IPS DF 6.9 (cell line): ENCODE data around the gene LRRFIP1.
"Not testable (repeated sequence)": the region's sequence is repeated elsewhere in the genome, so short reads cannot be mapped to it uniquely, and the experiment has no call there.

Experiments
- DNase-seq: peaks from one replicate; pipeline ENCODE4 v3.0.0-alpha.2; 2013; ENCODE audit warnings: low read depth, low spot score
- H3K27ac ChIP-seq: one replicate; pipeline ENCODE4 v1.5.1; 2013; ENCODE audit warnings: low read length, control low read depth
- H3K27me3 ChIP-seq: 2 replicates; pipeline ENCODE4 v1.6.1; 2013; ENCODE audit warnings: mild to moderate bottlenecking, low read length; ENCODE audit not compliant: control insufficient read depth, insufficient read depth
- H3K36me3 ChIP-seq: 2 replicates; pipeline ENCODE4 v1.6.1; 2013; ENCODE audit warnings: low read length; ENCODE audit not compliant: control insufficient read depth, insufficient read depth
- H3K4me1 ChIP-seq: 2 replicates; pipeline ENCODE4 v1.6.1; 2013; ENCODE audit warnings: low read length; ENCODE audit not compliant: control insufficient read depth, insufficient read depth
- H3K4me3 ChIP-seq: 2 replicates; pipeline ENCODE4 v1.5.1; 2013; ENCODE audit warnings: mild to moderate bottlenecking, low read length
- H3K9me3 ChIP-seq: 2 replicates; pipeline ENCODE4 v1.6.1; 2013; ENCODE audit warnings: low read length, inconsistent platforms; ENCODE audit not compliant: control insufficient read depth, insufficient read depth
- WGBS: extraction: QIAGEN DNeasy Blood & Tissue Kit; methylation state at CpG from one replicate; pipeline ENCODE4 v1.1.7; 2013; ENCODE audit warnings: mixed read lengths, missing lambda C conversion rate; ENCODE audit not compliant: insufficient read length, insufficient coverage; 5-methylcytosine and 5-hydroxymethylcytosine counted together

Gene LRRFIP1

GRCh38 chr2:237666606-237667005, 39.2 kb downstream of the LRRFIP1 start:
- peaks cover 8% of the 10 kb centered on the region for H3K4me1 ChIP-seq
- H3K4me3 ChIP-seq = no peak overlapping the region
- DNase-seq = no peak
- WGBS = no CpG with 5 or more reads among the region's 7 CpGs
- no peak overlapping the region for H3K27ac ChIP-seq
- H3K36me3 ChIP-seq = no peaks in the 10 kb centered on the region
- H3K27me3 ChIP-seq = no peaks in the 10 kb centered on the region
- H3K9me3 ChIP-seq = no peaks in the 10 kb centered on the region

GRCh38 chr2:237667050-237667576, 39.7 kb downstream of the LRRFIP1 start:
- H3K4me1 ChIP-seq, H3K4me3 ChIP-seq, H3K27me3 ChIP-seq, H3K36me3 ChIP-seq, DNase-seq, H3K27ac ChIP-seq, H3K9me3 ChIP-seq: not testable (repeated sequence)
- WGBS = no CpG with 5 or more reads among the region's 6 CpGs

GRCh38 chr2:237667893-237668292, 40.5 kb downstream of the LRRFIP1 start:
- H3K36me3 ChIP-seq = no peaks in the 10 kb centered on the region
- no peak for DNase-seq
- H3K27ac ChIP-seq = no peak overlapping the region
- H3K27me3 ChIP-seq = no peaks in the 10 kb centered on the region
- H3K4me1 ChIP-seq = peaks cover 8% of the 10 kb centered on the region
- no CpG with 5 or more reads among the region's 6 CpGs for WGBS
- H3K9me3 ChIP-seq = no peaks in the 10 kb centered on the region
- no peak overlapping the region for H3K4me3 ChIP-seq

- no peaks in the 10 kb centered on the region for H3K36me3 ChIP-seq
- no peak overlapping the region for H3K27ac ChIP-seq
- WGBS = no CpG with 5 or more reads among the region's 6 CpGs
- no peaks in the 10 kb centered on the region for H3K27me3 ChIP-seq
- H3K9me3 ChIP-seq = no peaks in the 10 kb centered on the region
- peaks cover 8% of the 10 kb centered on the region for H3K4me1 ChIP-seq
- no peak for DNase-seq
- H3K4me3 ChIP-seq = no peak overlapping the region
Measured at GRCh38 chr2:237668440-237668839, 41.1 kb downstream of the LRRFIP1 start.

- Histone ChIP-seq H3K4me3 (no peak overlapping the region), H3K27ac (no peak overlapping the region), H3K4me1 (peaks cover 8% of the 10 kb centered on the region), H3K9me3 (no peaks in the 10 kb centered on the region), H3K36me3 (no peaks in the 10 kb centered on the region), H3K27me3 (no peaks in the 10 kb centered on the region)
- no peak for DNase-seq
- no CpG with 5 or more reads among the region's 3 CpGs for WGBS
Measured at GRCh38 chr2:237669283-237669627, 41.9 kb downstream of the LRRFIP1 start.

GRCh38 chr2:237669628-237670392, 42.4 kb downstream of the LRRFIP1 start:
- Histone ChIP-seq H3K9me3 (no peaks in the 10 kb centered on the region), H3K27ac (no peak overlapping the region), H3K4me3 (no peak overlapping the region), H3K4me1 (peaks cover 10% of the 10 kb centered on the region), H3K27me3 (no peaks in the 10 kb centered on the region), H3K36me3 (no peaks in the 10 kb centered on the region)
- DNase-seq = no peak
- no CpG with 5 or more reads among the region's 21 CpGs for WGBS

- Histone ChIP-seq H3K9me3 (no peaks in the 10 kb centered on the region), H3K4me1 (peaks cover 10% of the 10 kb centered on the region), H3K27me3 (no peaks in the 10 kb centered on the region), H3K36me3 (no peaks in the 10 kb centered on the region), H3K27ac (no peak overlapping the region), H3K4me3 (no peak overlapping the region; the same call in 1 of the 2 replicates)
- no peak for DNase-seq
- no CpG with 5 or more reads among the region's 14 CpGs for WGBS
Measured at GRCh38 chr2:237670641-237671040, 43.3 kb downstream of the LRRFIP1 start.

- H3K36me3 ChIP-seq = no peaks in the 10 kb centered on the region
- no peak overlapping the region for H3K27ac ChIP-seq
- H3K27me3 ChIP-seq = no peaks in the 10 kb centered on the region
- no peak for DNase-seq
- no peaks in the 10 kb centered on the region for H3K9me3 ChIP-seq
- no CpG with 5 or more reads among the region's 7 CpGs for WGBS
- H3K4me1 ChIP-seq = peaks cover 8% of the 10 kb centered on the region
- H3K4me3 ChIP-seq = no peak overlapping the region
Measured at GRCh38 chr2:237671466-237672138, 44.2 kb downstream of the LRRFIP1 start.

GRCh38 chr2:237672731-237673129, 45.3 kb downstream of the LRRFIP1 start:
- no peaks in the 10 kb centered on the region for H3K27me3 ChIP-seq
- no CpG with 5 or more reads among the region's 8 CpGs for WGBS
- no peak overlapping the region for H3K27ac ChIP-seq
- H3K36me3 ChIP-seq = no peaks in the 10 kb centered on the region
- no peak for DNase-seq
- no peak overlapping the region for H3K4me3 ChIP-seq
- H3K9me3 ChIP-seq = no peaks in the 10 kb centered on the region
- peaks cover 7% of the 10 kb centered on the region for H3K4me1 ChIP-seq

- Histone ChIP-seq H3K9me3 (no peaks in the 10 kb centered on the region), H3K27me3 (no peaks in the 10 kb centered on the region), H3K4me1 (peaks cover 3% of the 10 kb centered on the region), H3K27ac (no peak overlapping the region), H3K36me3 (no peaks in the 10 kb centered on the region), H3K4me3 (no peak overlapping the region)
- DNase-seq = no peak
- no CpG with 5 or more reads among the region's 39 CpGs for WGBS
Measured at GRCh38 chr2:237673130-237674001, 46.0 kb downstream of the LRRFIP1 start.
